Mesenchymal stem cell (in vitro differentiated cells and primary cell): ENCODE measurements around the gene COG4.
A peak's percentile ranks its signal among the peaks of the same experiment; 100 is the strongest.

Experiments
- DNase-seq: peaks from one replicate; pipeline ENCODE4 v3.0.0-alpha.2; 2013
- H2AFZ ChIP-seq: one replicate; pipeline ENCODE4 v1.6.1; 2013; ENCODE audit warnings: low read depth, mild to moderate bottlenecking, control low read depth, inconsistent platforms, low read length, moderate library complexity
- H2AK5ac ChIP-seq: 2 replicates; pipeline ENCODE4 v1.6.1; 2013; ENCODE audit warnings: low read length, moderate library complexity, mild to moderate bottlenecking, inconsistent platforms; ENCODE audit not compliant: severe bottlenecking
- H2BK120ac ChIP-seq: one replicate; pipeline ENCODE4 v1.6.1; 2013; ENCODE audit warnings: low read depth, mild to moderate bottlenecking, inconsistent platforms, low read length, moderate library complexity
- H2BK12ac ChIP-seq, 2 experiments: one replicate each; pipeline ENCODE4 v1.6.1; 2013; ENCODE audit warnings: inconsistent platforms in 2 of 2, low read length in 2 of 2, mild to moderate bottlenecking in 2 of 2, moderate library complexity in 2 of 2, control low read depth in 1 of 2
- H2BK15ac ChIP-seq: one replicate; pipeline ENCODE4 v1.6.1; 2013; ENCODE audit warnings: mild to moderate bottlenecking, low read depth, inconsistent platforms; ENCODE audit not compliant: poor library complexity, severe bottlenecking
- H2BK5ac ChIP-seq: 2 replicates; pipeline ENCODE4 v1.6.1; 2013; ENCODE audit warnings: low read depth, mild to moderate bottlenecking, low read length, control low read depth, inconsistent platforms; ENCODE audit not compliant: poor library complexity, severe bottlenecking
- H3K14ac ChIP-seq, 2 experiments: one replicate each; pipeline ENCODE4 v1.6.1; 2013; ENCODE audit warnings: inconsistent platforms in 2 of 2, low read length in 2 of 2, control low read depth in 1 of 2, mild to moderate bottlenecking in 1 of 2, moderate library complexity in 1 of 2
- H3K18ac ChIP-seq, 2 experiments: one replicate each; pipeline ENCODE4 v1.6.1; 2013; ENCODE audit warnings: inconsistent platforms in 2 of 2, low read length in 2 of 2, control low read depth in 1 of 2, low read depth in 1 of 2, mild to moderate bottlenecking in 1 of 2
- H3K23ac ChIP-seq, 2 experiments: one replicate each; pipeline ENCODE4 v1.6.1; 2013; ENCODE audit warnings: inconsistent platforms in 2 of 2, low read length in 2 of 2, mild to moderate bottlenecking in 2 of 2, moderate library complexity in 2 of 2, control low read depth in 1 of 2
- H3K27ac ChIP-seq: 2 replicates; pipeline ENCODE4 v1.5.1; 2013; ENCODE audit warnings: mild to moderate bottlenecking, moderate library complexity, low read length, control low read depth, inconsistent platforms; ENCODE audit not compliant: poor library complexity, severe bottlenecking
- H3K27me3 ChIP-seq, 2 experiments: 2 replicates each; pipeline versions ENCODE4 v1.6.1 to v1.7.0; 2013; ENCODE audit warnings: low read length in 2 of 2, mild to moderate bottlenecking in 2 of 2, moderate library complexity in 2 of 2, control low read depth in 1 of 2, inconsistent platforms in 1 of 2; ENCODE audit not compliant: control insufficient read depth in 1 of 2, insufficient read depth in 1 of 2
- H3K36me3 ChIP-seq, 2 experiments: 2 replicates each; pipeline versions ENCODE4 v1.6.1 to v1.7.0; 2013; ENCODE audit warnings: low read length in 2 of 2, control low read depth in 1 of 2, inconsistent platforms in 1 of 2, low read depth in 1 of 2, mild to moderate bottlenecking in 1 of 2; ENCODE audit not compliant: insufficient read depth in 2 of 2, control insufficient read depth in 1 of 2
- H3K4ac ChIP-seq, 2 experiments: one replicate each; pipeline ENCODE4 v1.6.1; 2013; ENCODE audit warnings: inconsistent platforms in 2 of 2, low read length in 2 of 2, mild to moderate bottlenecking in 2 of 2, moderate library complexity in 2 of 2, control low read depth in 1 of 2, low read depth in 1 of 2
- H3K4me1 ChIP-seq: 2 replicates; pipeline ENCODE4 v1.6.1; 2013; ENCODE audit warnings: low read depth, low read length, control low read depth; ENCODE audit not compliant: control insufficient read depth, insufficient read depth
- H3K4me2 ChIP-seq: 2 replicates; pipeline ENCODE4 v1.6.1; 2013; ENCODE audit warnings: low read length, mild to moderate bottlenecking, inconsistent platforms; ENCODE audit not compliant: poor library complexity, severe bottlenecking
- H3K4me3 ChIP-seq, 2 experiments: 2 replicates each; pipeline versions ENCODE4 v1.5.1 to v1.7.0; 2013; ENCODE audit warnings: low read length in 2 of 2, mild to moderate bottlenecking in 2 of 2, control low read depth in 1 of 2, low read depth in 1 of 2; ENCODE audit not compliant: insufficient read depth in 1 of 2
- H3K79me1 ChIP-seq: replicated peaks from 2 replicates; pipeline ENCODE4 v1.6.1; 2013; ENCODE audit warnings: mild to moderate bottlenecking, control low read depth, low read length, inconsistent platforms; ENCODE audit not compliant: poor library complexity, severe bottlenecking
- H3K9ac ChIP-seq: 2 replicates; pipeline ENCODE4 v1.7.0; 2013; ENCODE audit warnings: mild to moderate bottlenecking, low read length, moderate library complexity
- H3K9me3 ChIP-seq: 2 replicates; pipeline ENCODE4 v1.7.0; 2013; ENCODE audit warnings: mild to moderate bottlenecking, low read length; ENCODE audit not compliant: control insufficient read depth
- H4K8ac ChIP-seq: one replicate; pipeline ENCODE4 v1.6.1; 2013; ENCODE audit warnings: inconsistent platforms, mild to moderate bottlenecking, low read length, moderate library complexity
- H4K91ac ChIP-seq: one replicate; pipeline ENCODE4 v1.6.1; 2013; ENCODE audit warnings: mild to moderate bottlenecking, low read length, inconsistent platforms
- WGBS: methylation state at CpG from one replicate; pipeline ENCODE4 v1.1.7; 2013; ENCODE audit warnings: mixed read lengths; 5-methylcytosine and 5-hydroxymethylcytosine counted together

Gene COG4

DNA sequence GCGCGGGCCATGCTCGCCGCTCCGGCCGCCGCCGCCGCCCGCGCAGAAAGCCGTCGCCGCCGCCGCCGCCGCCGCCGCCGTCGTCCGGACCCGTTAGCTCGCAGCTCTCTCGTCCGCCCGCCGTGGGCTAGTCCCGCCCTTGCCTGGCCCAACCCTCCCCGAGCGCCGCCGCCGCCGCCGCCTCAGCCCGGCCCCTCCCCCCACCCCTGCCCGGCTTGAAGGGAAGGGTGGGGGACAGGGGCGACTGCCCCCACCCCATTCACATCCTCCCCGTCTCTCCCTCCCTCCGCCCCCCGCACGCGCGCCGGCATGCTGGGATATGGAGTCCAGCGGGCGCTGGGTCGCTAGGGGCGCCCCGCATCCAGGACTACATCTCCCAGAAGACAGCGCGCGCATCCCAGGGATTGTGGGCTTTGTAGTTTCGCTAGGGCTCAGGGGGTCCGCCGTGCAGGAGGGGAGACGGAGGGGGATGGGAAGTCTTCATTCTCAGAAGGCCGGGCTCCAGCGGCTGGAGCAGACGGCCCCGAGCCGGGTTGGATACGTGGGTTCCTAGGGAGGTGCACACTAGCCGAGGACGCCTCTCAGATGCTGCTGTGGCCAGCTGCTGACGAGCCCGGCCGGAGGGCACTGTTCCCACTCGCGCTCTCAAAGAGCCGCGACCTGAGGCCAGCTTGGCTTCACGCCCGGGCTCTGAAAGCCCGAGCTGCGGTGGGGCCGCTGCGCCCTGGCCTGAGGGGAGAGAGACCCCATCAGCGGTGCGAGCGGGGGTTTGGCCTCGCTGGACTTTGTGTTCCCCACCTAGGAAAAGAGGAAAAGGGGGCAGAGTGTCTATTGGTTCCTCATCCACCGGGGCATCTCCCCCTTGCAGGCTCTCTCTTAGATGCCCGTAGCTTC, 84.1 kb downstream of the COG4 start, which contains the start of gene ST3GAL2:
TSS of gene ST3GAL2 (minus strand) at position 132 of the 894 bp plus-strand sequence. CDS start 40,570 bp downstream, outside the sequence.
- peak within 1 kb of the TSS; percentile 75 for H3K27ac ChIP-seq
- peak; percentile 95 for DNase-seq
- H2BK12ac ChIP-seq = peak within 1 kb of the TSS; percentile 51 to 84
- H2AFZ ChIP-seq = peak within 1 kb of the TSS; percentile 68
- H3K18ac ChIP-seq = peak within 1 kb of the TSS; percentile 93 to 97
- H3K9me3 ChIP-seq = no peaks in the 10 kb centered on the region
- peak within 1 kb of the TSS; percentile 88 for H4K91ac ChIP-seq
- peaks cover 21% of the 10 kb centered on the region for H3K4me1 ChIP-seq
- peak within 1 kb of the TSS in 1 of 2 experiments; percentile 81 for H3K23ac ChIP-seq
- H3K4ac ChIP-seq = peak within 1 kb of the TSS; percentile 88 to 97
- H3K4me3 ChIP-seq = peak within 1 kb of the TSS; percentile 78 to 97
- H3K4me2 ChIP-seq = peak within 1 kb of the TSS; percentile 95
- peak within 1 kb of the TSS; percentile 54 for H2BK120ac ChIP-seq
- WGBS = 2% methylated on average over 39 of the region's 86 CpGs
- H2AK5ac ChIP-seq = peak within 1 kb of the TSS; percentile 50
- H4K8ac ChIP-seq = peak within 1 kb of the TSS; percentile 92
- H3K14ac ChIP-seq = peak within 1 kb of the TSS in 1 of 2 experiments; percentile 99
- H3K27me3 ChIP-seq = no peaks in the 10 kb centered on the region
- peak within 1 kb of the TSS; percentile 97 for H2BK15ac ChIP-seq
- peak within 1 kb of the TSS; percentile 93 for H3K9ac ChIP-seq
- no peaks in the 10 kb centered on the region for H3K79me1 ChIP-seq
- H3K36me3 ChIP-seq = peaks cover 7% of the 10 kb centered on the region in 2 experiments
- H2BK5ac ChIP-seq = peak within 1 kb of the TSS; percentile 88

DNA sequence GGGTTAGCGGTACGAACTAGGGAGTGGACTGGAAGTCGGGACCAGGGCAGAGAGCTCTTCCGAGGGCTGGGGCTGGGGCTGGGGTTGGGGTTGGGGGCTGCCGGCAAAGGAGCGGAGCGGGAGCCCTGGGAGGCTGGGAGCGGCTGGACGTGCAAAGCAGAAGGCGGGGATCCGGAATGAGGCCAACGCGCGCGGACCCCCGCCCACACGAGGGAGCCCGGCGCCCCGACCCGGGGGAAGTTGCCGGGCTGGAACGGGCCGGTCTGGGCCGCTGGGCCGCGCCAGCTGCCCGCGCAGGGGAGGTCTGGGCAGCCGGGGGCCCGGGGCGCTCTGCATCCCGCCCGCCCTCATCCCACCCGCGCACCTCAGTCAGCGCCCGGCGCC, 84.8 kb downstream of the COG4 start:
- no CpG with 5 or more reads among the region's 39 CpGs for WGBS

DNA sequence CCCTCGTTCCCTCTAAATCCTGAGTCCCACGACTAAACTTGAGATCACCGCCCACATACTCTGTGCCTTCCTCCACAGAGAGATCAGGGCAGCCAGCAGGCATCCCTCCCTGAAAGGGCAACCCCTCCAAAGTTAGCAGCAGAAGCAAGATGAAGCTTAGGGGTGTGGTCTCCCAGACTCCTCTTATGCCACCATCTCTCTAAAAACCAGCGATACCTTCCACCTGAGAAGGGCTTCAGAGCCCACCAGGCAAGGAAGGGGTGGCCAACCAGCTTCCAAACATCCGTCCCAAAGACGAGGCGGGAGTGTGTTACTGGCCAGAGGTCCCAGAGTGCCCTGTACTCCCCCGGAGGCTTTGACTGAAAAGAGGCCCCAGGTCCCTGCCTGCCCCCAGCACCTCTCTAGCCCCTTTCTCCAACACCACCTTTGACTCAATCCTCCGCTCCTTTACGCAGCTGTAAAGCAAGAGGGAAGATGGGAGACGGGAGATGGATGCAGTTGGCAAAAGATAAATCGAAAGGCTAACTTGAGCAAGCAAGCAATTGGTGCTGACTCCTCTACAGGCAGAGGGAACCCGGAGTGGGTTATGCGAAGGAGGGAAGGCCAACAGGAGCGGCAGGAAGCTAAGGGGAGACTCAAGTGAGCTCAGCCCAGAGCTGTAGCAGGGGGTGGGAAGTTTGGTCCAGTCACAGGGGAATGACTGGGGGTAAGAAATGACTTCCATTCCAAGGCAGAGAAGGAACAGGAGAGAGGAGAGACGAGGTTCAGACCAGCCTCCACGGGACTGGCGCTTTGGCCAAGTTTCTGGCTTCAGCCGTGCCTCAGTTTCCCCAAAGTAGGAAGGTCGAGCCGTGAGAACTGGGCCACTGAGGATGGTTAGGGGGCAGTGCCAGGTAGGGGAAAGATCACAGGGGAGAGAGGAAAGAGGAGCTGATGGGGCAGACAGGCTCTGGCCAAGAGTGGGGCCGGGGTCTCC, 85.5 kb downstream of the COG4 start:
- peak; percentile 75 for DNase-seq
- WGBS = 7% methylated on average over 21 of the region's 22 CpGs

More for the DNA sequence above, 84.8 kb downstream of the COG4 start:
- Histone ChIP-seq H2BK12ac (peak overlapping the region; percentile 51 to 83), H4K8ac (no peak overlapping the region), H3K4ac (peak overlapping the region; percentile 29 to 97), H3K4me2 (peak overlapping the region; percentile 76), H3K79me1 (no peaks in the 10 kb centered on the region), H2BK120ac (peak overlapping the region; percentile 39), H4K91ac (peak overlapping the region; percentile 35), H3K4me1 (peaks cover 26% of the 10 kb centered on the region), H2BK15ac (peak overlapping the region; percentile 15), H3K27ac (peak overlapping the region; percentile 75), H3K18ac (peak overlapping the region; percentile 78 to 93), H2AK5ac (peak overlapping the region; percentile 50), H2AFZ (no peak overlapping the region), H3K27me3 (no peaks in the 10 kb centered on the region), H2BK5ac (no peak overlapping the region), H3K14ac (peak overlapping the region in 1 of 2 experiments; percentile 99), H3K36me3 (peaks cover 7% of the 10 kb centered on the region in 2 experiments), H3K23ac (peak overlapping the region in 1 of 2 experiments; percentile 81), H3K4me3 (peak overlapping the region; percentile 78 to 97), H3K9me3 (no peaks in the 10 kb centered on the region), H3K9ac (peak overlapping the region; percentile 93)
- DNase-seq = no peak

More for the DNA sequence above, 85.5 kb downstream of the COG4 start:
- Histone ChIP-seq H2AK5ac (peak overlapping the region; percentile 50), H3K9ac (peak overlapping the region; percentile 93), H3K23ac (peak overlapping the region in 1 of 2 experiments; percentile 81), H2BK15ac (peak overlapping the region; percentile 15), H4K91ac (peak overlapping the region; percentile 56), H3K4me3 (peak overlapping the region; percentile 78 to 97), H4K8ac (no peak overlapping the region), H2BK120ac (peak overlapping the region; percentile 4), H3K4ac (peak overlapping the region; percentile 42 to 97), H2BK12ac (peak overlapping the region; percentile 51 to 83), H3K79me1 (no peaks in the 10 kb centered on the region), H3K4me1 (peaks cover 33% of the 10 kb centered on the region), H3K9me3 (no peaks in the 10 kb centered on the region), H2BK5ac (peak overlapping the region; percentile 60), H3K18ac (peak overlapping the region; percentile 78 to 89), H3K14ac (peak overlapping the region in 1 of 2 experiments; percentile 99), H3K27ac (peak overlapping the region; percentile 75), H3K36me3 (peaks cover 7% of the 10 kb centered on the region in 2 experiments), H3K4me2 (peak overlapping the region; percentile 76), H3K27me3 (no peaks in the 10 kb centered on the region), H2AFZ (no peak overlapping the region)
